Gastrocnemius medialis (tissue), 4 donors: ENCODE measurements around the gene CLEC2L. TPM values are rescaled to one million over a fixed set of nuclear protein-coding genes. Genes with fewer than 3 reads are reported as not detected.

Experiments used
- ATAC-seq, 2 donors: fragments of 150-250 bp; one replicate each; pipeline ENCODE4 v1.9.1; 2016
- DNase-seq, 2 donors: peaks; one replicate each; pipeline ENCODE4 v3.0.0-alpha.2; 2019
- H3K27ac ChIP-seq, 4 donors: fragments of 200-600 bp; sonication (generic); 1 replicate in 1 of 4; 2 replicates in 3 of 4; pipeline ENCODE4 v1.5.1; 2016 to 2018; ENCODE audit warnings: mild to moderate bottlenecking in 2 of 4, moderate library complexity in 1 of 4
- H3K27me3 ChIP-seq, 3 donors: fragments of 200-600 bp; sonication (generic) in 2 of 3; 1 replicate in 1 of 3; 2 replicates in 2 of 3; pipeline versions ENCODE4 v1.5.1 to v1.6.0; 2016 to 2019; ENCODE audit warnings: mild to moderate bottlenecking in 1 of 3, moderate library complexity in 1 of 3
- H3K36me3 ChIP-seq, 2 donors: fragments of 200-600 bp; sonication (generic) in 1 of 2; one replicate each; pipeline ENCODE4 v1.5.1; 2017 to 2018
- H3K4me1 ChIP-seq, 2 donors: fragments of 200-600 bp; sonication (generic) in 1 of 2; one replicate each; pipeline ENCODE4 v1.5.1; 2016 to 2017; ENCODE audit warnings: mild to moderate bottlenecking in 2 of 2
- H3K4me3 ChIP-seq, 4 donors: fragments of 200-600 bp; sonication (generic) in 3 of 4; 1 replicate in 1 of 4; 2 replicates in 3 of 4; pipeline ENCODE4 v1.5.1; 2016 to 2019; ENCODE audit warnings: mild to moderate bottlenecking in 2 of 4
- H3K9me3 ChIP-seq, 3 donors: fragments of 200-600 bp; sonication (generic) in 2 of 3; 1 replicate in 1 of 3; 2 replicates in 2 of 3; pipeline ENCODE4 v1.5.1; 2016 to 2019
- CTCF ChIP-seq, 5 experiments: fragments of 450-650 bp in 3 of 5; fragments of 200-600 bp in 2 of 5; sonication (generic) in 2 of 5; IDR thresholded peaks in 4 of 5; conservative IDR thresholded peaks in 1 of 5; 1 replicate in 4 of 5; 2 replicates in 1 of 5; pipeline ENCODE4 v1.5.1; 2016 to 2019; ENCODE audit warnings: antibody characterized with exemption in 5 of 5, mild to moderate bottlenecking in 3 of 5, moderate library complexity in 3 of 5
- POLR2A ChIP-seq, 2 donors: fragments of 450-650 bp; IDR thresholded peaks; one replicate each; pipeline ENCODE4 v1.6.1; 2017; ENCODE audit warnings: antibody characterized with exemption in 2 of 2, mild to moderate bottlenecking in 2 of 2, moderate library complexity in 2 of 2
- in situ Hi-C, 4 donors: fragments of 200-750 bp; cut with MboI; loops; one replicate each; pipeline versions ENCODE4 v1.15.0 to v1.8.0; 2017; ENCODE audit warnings: low sequenced_read_pairs in 4 of 4
- intact Hi-C: fragments of 100-400 bp; cut with DNase I; formaldehyde crosslinking; loops from one replicate; pipeline ENCODE4 v1.15.1; 2023; ENCODE audit warnings: low total_unique reads
- total RNA-seq, 4 donors: library from RNA; depleted of rRNA; stranded (reverse); fragments of >200 nt; gene quantifications; one replicate each; pipeline versions ENCODE4 v1.1.0 to v1.2.3, GENCODE V29; 2016

CLEC2L gene
- total RNA-seq, 4 donors from 2014 or later = 0.18 TPM; not detected in 3

- H3K4me1 ChIP-seq = no peaks in the 10 kb centered on the region
- no peak overlapping the region for H3K27ac ChIP-seq
- no peak overlapping the region for H3K4me3 ChIP-seq
- no peak for DNase-seq
- no peak for TF ChIP-seq CTCF (IDR thresholded peaks at IDR 0.05 in 4 of 5, conservative IDR thresholded peaks at IDR 0.05 in 1 of 5)
- no peak for TF ChIP-seq POLR2A (IDR thresholded peaks at IDR 0.05)
- no peak for ATAC-seq
- no peaks in the 10 kb centered on the region for H3K9me3 ChIP-seq
- H3K36me3 ChIP-seq = no peaks in the 10 kb centered on the region
- H3K27me3 ChIP-seq = no peaks in the 10 kb centered on the region
- intact Hi-C loops (no loop called here), in situ Hi-C loops (no loop called here)
These were observed 34.5 kb downstream of the CLEC2L start for GRCh38 chr7:139557857-139558581.

- Histone ChIP-seq H3K4me1 (no peaks in the 10 kb centered on the region), H3K9me3 (no peaks in the 10 kb centered on the region), H3K36me3 (no peaks in the 10 kb centered on the region), H3K27ac (no peak overlapping the region), H3K4me3 (no peak overlapping the region), H3K27me3 (no peaks in the 10 kb centered on the region)
- DNase-seq (no peak), ATAC-seq (no peak)
- TF ChIP-seq POLR2A (IDR thresholded peaks at IDR 0.05) = no peak
- TF ChIP-seq CTCF (IDR thresholded peaks at IDR 0.05 in 4 of 5, conservative IDR thresholded peaks at IDR 0.05 in 1 of 5) = no peak
- in situ Hi-C loops (no loop called here), intact Hi-C loops (no loop called here)
These were observed 36.0 kb downstream of the CLEC2L start for GRCh38 chr7:139559364-139560105.

- Histone ChIP-seq H3K4me3 (no peak overlapping the region), H3K36me3 (no peaks in the 10 kb centered on the region), H3K4me1 (peaks cover 3 to 6% of the 10 kb centered on the region in 2 donors), H3K27me3 (no peaks in the 10 kb centered on the region), H3K9me3 (no peaks in the 10 kb centered on the region), H3K27ac (no peak overlapping the region)
- ATAC-seq (no peak), DNase-seq (no peak)
- TF ChIP-seq CTCF (IDR thresholded peaks at IDR 0.05 in 4 of 5, conservative IDR thresholded peaks at IDR 0.05 in 1 of 5) = no peak
- TF ChIP-seq POLR2A (IDR thresholded peaks at IDR 0.05) = no peak
- in situ Hi-C loops (no loop called here), intact Hi-C loops (no loop called here)
These were observed 36.7 kb downstream of the CLEC2L start for GRCh38 chr7:139560199-139560598.

GRCh38 chr7:139560678-139561077 is 37.2 kb downstream of the CLEC2L start:
- H3K36me3 ChIP-seq = no peaks in the 10 kb centered on the region
- H3K9me3 ChIP-seq = no peaks in the 10 kb centered on the region
- no peaks in the 10 kb centered on the region for H3K27me3 ChIP-seq
- intact Hi-C loops = no loop called here
- peaks cover 3 to 6% of the 10 kb centered on the region in 2 donors for H3K4me1 ChIP-seq
- ATAC-seq (no peak), DNase-seq (no peak)
- TF ChIP-seq CTCF (IDR thresholded peaks at IDR 0.05 in 4 of 5, conservative IDR thresholded peaks at IDR 0.05 in 1 of 5) (no peak), POLR2A (IDR thresholded peaks at IDR 0.05) (no peak)
- no peak overlapping the region for H3K4me3 ChIP-seq
- no peak overlapping the region for H3K27ac ChIP-seq
- in situ Hi-C loops = no loop called here
